Dedifferentiated amniotic fluid mesenchymal stem cell (primary cell): ENCODE measurements around the gene LRRC61.
"Not testable (repeated sequence)": the region's sequence is repeated elsewhere in the genome, so short reads cannot be mapped to it uniquely, and the experiment has no call there.

Source experiments
- DNase-seq: peaks from one replicate; pipeline ENCODE4 v3.0.0-alpha.2; 2016; ENCODE audit errors: extremely low spot score

LRRC61 gene

GRCh38 chr7:150307129-150307528 is 16.0 kb upstream of the LRRC61 start:
- no peak for DNase-seq

GRCh38 chr7:150307904-150308303 is 15.3 kb upstream of the LRRC61 start:
- no peak for DNase-seq

GRCh38 chr7:150308575-150308974 is 14.6 kb upstream of the LRRC61 start:
- no peak for DNase-seq

- no peak for DNase-seq
These were observed 12.0 kb upstream of the LRRC61 start for GRCh38 chr7:150311146-150311545.

GRCh38 chr7:150311711-150312110 is 11.4 kb upstream of the LRRC61 start:
- DNase-seq: no peak

GRCh38 chr7:150312649-150313366 is 10.3 kb upstream of the LRRC61 start:
- not testable (repeated sequence) for DNase-seq

GRCh38 chr7:150313367-150313809 is 9.8 kb upstream of the LRRC61 start:
- no peak for DNase-seq

GRCh38 chr7:150313870-150314269 is 9.3 kb upstream of the LRRC61 start:
- DNase-seq: no peak

GRCh38 chr7:150314639-150315239 is 8.4 kb upstream of the LRRC61 start:
- DNase-seq: no peak

GRCh38 chr7:150316987-150317386 is 6.2 kb upstream of the LRRC61 start:
- DNase-seq: not testable (repeated sequence)

GRCh38 chr7:150317748-150318444 is 5.3 kb upstream of the LRRC61 start:
- DNase-seq: no peak

GRCh38 chr7:150321788-150322113 is 1.4 kb upstream of the LRRC61 start:
- DNase-seq: no peak

- no peak for DNase-seq
These were observed 882 bp upstream of the LRRC61 start for GRCh38 chr7:150322114-150322832.

- DNase-seq: no peak
These were observed 672 bp downstream of the LRRC61 start for GRCh38 chr7:150323682-150324372.

GRCh38 chr7:150324373-150324961 is 1.3 kb downstream of the LRRC61 start:
- no peak for DNase-seq

- DNase-seq: no peak
These were observed 2.0 kb downstream of the LRRC61 start for GRCh38 chr7:150325110-150325611.

- no peak for DNase-seq
These were observed 2.7 kb downstream of the LRRC61 start for GRCh38 chr7:150325901-150326300.

GRCh38 chr7:150326657-150327268 is 3.6 kb downstream of the LRRC61 start:
- DNase-seq: no peak

GRCh38 chr7:150327308-150327707 is 4.2 kb downstream of the LRRC61 start:
- DNase-seq: no peak

- no peak for DNase-seq
These were observed 6.4 kb downstream of the LRRC61 start for GRCh38 chr7:150329331-150330120.
